Astrocyte (in vitro differentiated cells and primary cell): Measurements from ENCODE around the gene ABTB2. TPM values are rescaled to one million over a fixed set of nuclear protein-coding genes. Genes with fewer than 3 reads are reported as not detected.

Experiments used
- DNase-seq: peaks from one replicate; pipeline ENCODE4 v3.0.0-alpha.2; 2010; ENCODE audit warnings: low read depth
- FAIRE-seq: peaks from 2 replicates; lab custom pipeline; 2011; peaks lifted over from hg19 to GRCh38; lab: Jason Lieb, UNC
- H2AFZ ChIP-seq: 2 replicates; pipeline ENCODE4 v1.6.0; 2012; ENCODE audit warnings: low read depth, low read length, inconsistent platforms
- H3K27ac ChIP-seq: 2 replicates; pipeline ENCODE4 v1.5.1; 2011; ENCODE audit warnings: low read depth, low read length, inconsistent platforms
- H3K27me3 ChIP-seq: 2 replicates; pipeline ENCODE4 v1.6.0; 2011; ENCODE audit warnings: low read length, inconsistent platforms; ENCODE audit not compliant: insufficient read depth
- H3K36me3 ChIP-seq: 2 replicates; pipeline ENCODE4 v1.5.1; 2011; ENCODE audit warnings: low read length, inconsistent platforms; ENCODE audit not compliant: insufficient read depth
- H3K4me1 ChIP-seq: 2 replicates; pipeline ENCODE4 v1.5.1; 2011; ENCODE audit warnings: low read length, inconsistent platforms; ENCODE audit not compliant: insufficient read depth
- H3K4me2 ChIP-seq: 2 replicates; pipeline ENCODE4 v1.6.0; 2012; ENCODE audit warnings: low read length, inconsistent platforms
- H3K4me3 ChIP-seq: 2 replicates; pipeline ENCODE4 v1.5.1; 2011; ENCODE audit warnings: low read depth, mild to moderate bottlenecking, low read length, inconsistent platforms; ENCODE audit not compliant: insufficient read depth
- H3K79me2 ChIP-seq: 2 replicates; pipeline ENCODE4 v1.6.0; 2012; ENCODE audit warnings: mild to moderate bottlenecking, low read length, inconsistent platforms; ENCODE audit not compliant: insufficient read depth
- H3K9ac ChIP-seq: 2 replicates; pipeline ENCODE4 v1.6.0; 2012; ENCODE audit warnings: mild to moderate bottlenecking, low read length, inconsistent platforms
- H3K9me3 ChIP-seq: 2 replicates; pipeline ENCODE4 v1.5.1; 2012; ENCODE audit warnings: low read depth, mild to moderate bottlenecking, low read length, inconsistent platforms; ENCODE audit not compliant: insufficient read depth
- H4K20me1 ChIP-seq: 2 replicates; pipeline ENCODE4 v1.6.0; 2012; ENCODE audit warnings: low read length, inconsistent platforms; ENCODE audit not compliant: insufficient read depth
- H3K27ac Mint-ChIP-seq: one replicate; pipeline ENCODE4 v1.8.0; 2021; ENCODE audit warnings: mild to moderate bottlenecking, mixed read lengths; ENCODE audit not compliant: unreplicated experiment
- H3K27me3 Mint-ChIP-seq: one replicate; pipeline ENCODE4 v1.8.0; 2021; ENCODE audit warnings: low read depth, mixed read lengths; ENCODE audit not compliant: unreplicated experiment
- H3K36me3 Mint-ChIP-seq: one replicate; pipeline ENCODE4 v1.8.0; 2021; ENCODE audit warnings: low read depth, mixed read lengths; ENCODE audit not compliant: unreplicated experiment
- H3K4me1 Mint-ChIP-seq: one replicate; pipeline ENCODE4 v1.8.0; 2021; ENCODE audit warnings: low read depth, mixed read lengths; ENCODE audit not compliant: unreplicated experiment
- H3K4me3 Mint-ChIP-seq: one replicate; pipeline ENCODE4 v1.8.0; 2021; ENCODE audit warnings: mild to moderate bottlenecking, moderate library complexity, mixed read lengths; ENCODE audit not compliant: unreplicated experiment
- H3K9me3 Mint-ChIP-seq: one replicate; pipeline ENCODE4 v1.8.0; 2021; ENCODE audit warnings: mild to moderate bottlenecking, mixed read lengths; ENCODE audit not compliant: unreplicated experiment
- CTCF ChIP-seq: IDR thresholded peaks from 2 replicates; pipeline ENCODE4 v1.5.1; 2011; ENCODE audit warnings: low read depth, mild to moderate bottlenecking, inconsistent platforms, low read length, moderate library complexity; ENCODE audit not compliant: insufficient read depth
- EZH2 ChIP-seq: IDR thresholded peaks from 2 replicates; pipeline ENCODE4 v1.6.1; 2012; ENCODE audit warnings: mild to moderate bottlenecking, low read length, inconsistent platforms; ENCODE audit not compliant: insufficient read depth
- total RNA-seq: library from RNA; stranded (reverse); gene quantifications from 2 replicates; pipeline ENCODE4 v1.2.1, GENCODE V29; 2021

ABTB2 gene
- total RNA-seq, 1 donor from 2014 or later: 14.1 TPM

DNA sequence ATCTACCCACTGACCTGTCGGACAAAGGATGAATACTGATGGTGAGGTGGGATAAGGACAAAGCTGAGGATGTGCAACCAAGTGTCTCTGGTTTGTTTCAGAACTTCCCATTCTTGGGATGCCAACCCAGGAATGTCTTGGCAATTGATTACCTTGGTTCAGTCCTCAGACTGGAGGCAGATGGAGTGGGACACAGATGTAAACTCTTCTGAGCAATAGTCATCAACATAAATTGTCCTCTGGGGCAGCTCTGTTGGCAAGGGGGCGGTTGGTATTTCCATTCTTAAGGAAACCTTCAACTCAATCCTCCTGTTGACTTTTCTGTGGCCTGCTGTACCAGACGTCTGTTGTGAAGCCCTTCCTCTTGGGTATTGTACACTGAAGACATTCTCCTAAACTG lies 6.8 kb downstream of the ABTB2 start:
- H3K4me2 ChIP-seq: no peak overlapping the region
- H3K36me3 Mint-ChIP-seq: peaks cover 8% of the 10 kb centered on the region

GRCh38 chr11:34349882-34350281 lies 7.9 kb downstream of the ABTB2 start:
- peaks cover 69% of the 10 kb centered on the region for H4K20me1 ChIP-seq
- peaks cover 47% of the 10 kb centered on the region for H3K4me1 Mint-ChIP-seq
- H3K36me3 ChIP-seq: no peaks in the 10 kb centered on the region
- no peak overlapping the region for H3K27ac ChIP-seq
- TF ChIP-seq EZH2 (no peak), CTCF (no peak)
- no peak overlapping the region for H3K4me2 ChIP-seq
- peaks cover 69% of the 10 kb centered on the region for H3K79me2 ChIP-seq
- no peaks in the 10 kb centered on the region for H3K9me3 ChIP-seq
- DNase-seq: peak; percentile 63
- no peaks in the 10 kb centered on the region for H3K27me3 ChIP-seq
- no peak overlapping the region for H2AFZ ChIP-seq
- FAIRE-seq: no peak
- no peak overlapping the region for H3K4me3 Mint-ChIP-seq
- no peaks in the 10 kb centered on the region for H3K9me3 Mint-ChIP-seq
- peaks cover 37% of the 10 kb centered on the region for H3K4me1 ChIP-seq
- H3K4me3 ChIP-seq: no peak overlapping the region
- peaks cover 8% of the 10 kb centered on the region for H3K36me3 Mint-ChIP-seq
- H3K27me3 Mint-ChIP-seq: no peaks in the 10 kb centered on the region
- no peak overlapping the region for H3K27ac Mint-ChIP-seq
- H3K9ac ChIP-seq: no peak overlapping the region

More for the DNA sequence above, 6.8 kb downstream of the ABTB2 start:
- H3K36me3 ChIP-seq: no peaks in the 10 kb centered on the region
- H3K9me3 ChIP-seq: no peaks in the 10 kb centered on the region
- Mint-ChIP-seq H3K27ac (no peak overlapping the region), H3K4me3 (no peak overlapping the region), H3K4me1 (peaks cover 44% of the 10 kb centered on the region), H3K27me3 (no peaks in the 10 kb centered on the region), H3K9me3 (no peaks in the 10 kb centered on the region)
- no peak overlapping the region for H3K27ac ChIP-seq
- no peak overlapping the region for H3K4me3 ChIP-seq
- peaks cover 31% of the 10 kb centered on the region for H3K4me1 ChIP-seq
- H4K20me1 ChIP-seq: peaks cover 72% of the 10 kb centered on the region
- TF ChIP-seq CTCF (no peak), EZH2 (no peak)
- no peak overlapping the region for H3K9ac ChIP-seq
- FAIRE-seq: no peak
- no peak overlapping the region for H2AFZ ChIP-seq
- no peak for DNase-seq
- no peaks in the 10 kb centered on the region for H3K27me3 ChIP-seq
- H3K79me2 ChIP-seq: peaks cover 80% of the 10 kb centered on the region

- peaks cover 8% of the 10 kb centered on the region for H3K36me3 Mint-ChIP-seq
- H3K4me3 ChIP-seq: no peak overlapping the region
- no peaks in the 10 kb centered on the region for H3K36me3 ChIP-seq
- H3K9me3 Mint-ChIP-seq: no peaks in the 10 kb centered on the region
- DNase-seq (no peak), FAIRE-seq (no peak)
- no peaks in the 10 kb centered on the region for H3K27me3 Mint-ChIP-seq
- H3K4me1 Mint-ChIP-seq: peaks cover 48% of the 10 kb centered on the region
- no peak overlapping the region for H3K4me2 ChIP-seq
- no peak overlapping the region for H2AFZ ChIP-seq
- no peak overlapping the region for H3K27ac Mint-ChIP-seq
- H3K27ac ChIP-seq: no peak overlapping the region
- no peak overlapping the region for H3K4me3 Mint-ChIP-seq
- H3K4me1 ChIP-seq: peaks cover 41% of the 10 kb centered on the region
- no peaks in the 10 kb centered on the region for H3K9me3 ChIP-seq
- TF ChIP-seq CTCF (no peak), EZH2 (no peak)
- H3K27me3 ChIP-seq: no peaks in the 10 kb centered on the region
- peaks cover 66% of the 10 kb centered on the region for H4K20me1 ChIP-seq
- no peak overlapping the region for H3K9ac ChIP-seq
- H3K79me2 ChIP-seq: peaks cover 61% of the 10 kb centered on the region
These were observed 8.9 kb downstream of the ABTB2 start for GRCh38 chr11:34348919-34349318.
